NT2/D1 (cell line): ENCODE measurements around the gene ARHGEF6.

Experiments
- SUZ12 ChIP-seq: IDR thresholded peaks from 2 replicates; pipeline ENCODE4 v1.6.1; 2011; ENCODE audit not compliant: insufficient read length, insufficient read depth; ENCODE audit errors: extremely low read depth
- ZNF274 ChIP-seq: IDR thresholded peaks from 2 replicates; pipeline ENCODE4 v1.6.1; 2011; ENCODE audit warnings: mild to moderate bottlenecking, low read depth, low read length

DNA sequence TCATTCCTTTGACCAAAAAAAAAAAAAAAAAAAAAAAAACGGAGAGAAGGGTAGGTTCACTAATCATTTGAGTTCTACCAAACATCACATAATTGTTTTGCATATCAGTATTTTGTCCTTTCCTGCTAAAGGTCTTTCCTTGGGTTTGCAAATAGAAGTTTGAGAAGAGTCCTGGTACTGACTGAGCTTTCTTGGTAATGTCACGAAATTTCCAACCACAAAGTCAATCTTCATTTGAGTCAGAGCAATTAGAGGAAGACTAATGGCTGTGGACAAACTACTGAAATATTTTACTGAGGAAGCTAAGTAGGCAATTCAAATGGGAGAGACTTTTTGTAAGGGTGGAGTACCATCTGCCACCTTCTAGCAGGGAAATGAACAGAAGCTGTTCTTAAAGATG lies 154.5 kb downstream of the ARHGEF6 start:
- TF ChIP-seq SUZ12 (no peak), ZNF274 (no peak)
